Measurements from ENCODE around the gene HOXD4. TPM values are rescaled to one million over a fixed set of nuclear protein-coding genes. Genes with fewer than 3 reads are reported as not detected.

HOXD4 gene
- total RNA-seq, 2 donors from 2014 or later = 0.52 TPM; not detected in 1

GRCh38 chr2:176154576-176155252, 3.4 kb downstream of the HOXD4 start:
- H3K4me3 ChIP-seq = no peak overlapping the region

DNA sequence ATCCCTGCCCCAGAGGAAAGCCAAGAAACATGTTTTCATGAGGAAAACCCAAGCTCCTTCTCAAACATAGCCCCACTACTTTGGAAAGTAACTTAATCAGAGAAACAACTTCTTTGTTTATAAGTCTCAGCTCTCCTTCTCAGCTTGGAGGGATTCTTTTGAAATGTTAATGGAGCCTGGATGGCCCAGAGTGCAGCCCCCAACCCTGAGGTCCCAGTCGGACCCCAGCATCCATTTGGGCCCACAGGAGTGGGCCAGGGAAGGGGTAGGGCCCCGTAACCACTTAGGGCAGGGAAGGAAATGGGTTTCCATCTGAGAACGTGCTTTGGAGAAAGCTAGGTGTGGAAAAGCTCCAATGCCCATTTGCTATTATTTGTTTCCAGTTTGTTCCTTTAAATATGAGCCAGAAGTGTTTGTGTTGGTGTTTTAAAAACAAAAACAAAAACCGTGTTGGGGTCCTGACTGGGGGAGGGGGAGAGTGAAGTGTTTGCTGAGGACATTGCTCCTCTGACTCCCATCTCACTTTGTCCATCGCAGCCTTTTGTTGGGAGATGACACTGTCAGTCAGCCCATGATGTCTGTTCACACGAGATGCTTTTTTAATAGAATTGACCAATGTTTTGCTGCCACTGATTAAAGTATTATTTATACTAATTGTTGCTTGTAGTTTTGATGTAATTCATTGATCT, 4.2 kb downstream of the HOXD4 start:
- H3K27me3 ChIP-seq = peaks cover 54 to 56% of the 10 kb centered on the region in 2 donors
- TF ChIP-seq, protein P1, sequence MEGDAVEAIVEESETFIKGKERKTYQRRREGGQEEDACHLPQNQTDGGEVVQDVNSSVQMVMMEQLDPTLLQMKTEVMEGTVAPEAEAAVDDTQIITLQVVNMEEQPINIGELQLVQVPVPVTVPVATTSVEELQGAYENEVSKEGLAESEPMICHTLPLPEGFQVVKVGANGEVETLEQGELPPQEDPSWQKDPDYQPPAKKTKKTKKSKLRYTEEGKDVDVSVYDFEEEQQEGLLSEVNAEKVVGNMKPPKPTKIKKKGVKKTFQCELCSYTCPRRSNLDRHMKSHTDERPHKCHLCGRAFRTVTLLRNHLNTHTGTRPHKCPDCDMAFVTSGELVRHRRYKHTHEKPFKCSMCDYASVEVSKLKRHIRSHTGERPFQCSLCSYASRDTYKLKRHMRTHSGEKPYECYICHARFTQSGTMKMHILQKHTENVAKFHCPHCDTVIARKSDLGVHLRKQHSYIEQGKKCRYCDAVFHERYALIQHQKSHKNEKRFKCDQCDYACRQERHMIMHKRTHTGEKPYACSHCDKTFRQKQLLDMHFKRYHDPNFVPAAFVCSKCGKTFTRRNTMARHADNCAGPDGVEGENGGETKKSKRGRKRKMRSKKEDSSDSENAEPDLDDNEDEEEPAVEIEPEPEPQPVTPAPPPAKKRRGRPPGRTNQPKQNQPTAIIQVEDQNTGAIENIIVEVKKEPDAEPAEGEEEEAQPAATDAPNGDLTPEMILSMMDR (IDR thresholded peaks at IDR 0.05) = no peak
- H3K9me3 ChIP-seq = no peaks in the 10 kb centered on the region
- no peak overlapping the region for H3K27ac ChIP-seq
- no peak overlapping the region for H3K4me3 ChIP-seq
- no peak for DNase-seq (ENCODE audit: low spot score)
- H3K4me1 ChIP-seq = peaks cover 0 to 42% of the 10 kb centered on the region in 2 donors
- H3K36me3 ChIP-seq = no peaks in the 10 kb centered on the region

More at GRCh38 chr2:176154576-176155252, 3.4 kb downstream of the HOXD4 start:
- H3K4me1 ChIP-seq = peaks cover 0 to 34% of the 10 kb centered on the region in 2 donors
- TF ChIP-seq, protein P1 (IDR thresholded peaks at IDR 0.05) = no peak
- peaks cover 46 to 52% of the 10 kb centered on the region in 2 donors for H3K27me3 ChIP-seq
- DNase-seq (ENCODE audit: low spot score) = no peak
- no peaks in the 10 kb centered on the region for H3K36me3 ChIP-seq
- H3K27ac ChIP-seq = no peak overlapping the region
- H3K9me3 ChIP-seq = no peaks in the 10 kb centered on the region

GRCh38 chr2:176156301-176156806, 5.0 kb downstream of the HOXD4 start:
- no peaks in the 10 kb centered on the region for H3K36me3 ChIP-seq
- no peak overlapping the region for H3K4me3 ChIP-seq
- DNase-seq (ENCODE audit: low spot score) = no peak
- TF ChIP-seq, protein P1 (IDR thresholded peaks at IDR 0.05) = no peak
- no peaks in the 10 kb centered on the region for H3K9me3 ChIP-seq
- peaks cover 51 to 65% of the 10 kb centered on the region in 2 donors for H3K27me3 ChIP-seq
- no peak overlapping the region for H3K27ac ChIP-seq
- peaks cover 0 to 49% of the 10 kb centered on the region in 2 donors for H3K4me1 ChIP-seq

DNA sequence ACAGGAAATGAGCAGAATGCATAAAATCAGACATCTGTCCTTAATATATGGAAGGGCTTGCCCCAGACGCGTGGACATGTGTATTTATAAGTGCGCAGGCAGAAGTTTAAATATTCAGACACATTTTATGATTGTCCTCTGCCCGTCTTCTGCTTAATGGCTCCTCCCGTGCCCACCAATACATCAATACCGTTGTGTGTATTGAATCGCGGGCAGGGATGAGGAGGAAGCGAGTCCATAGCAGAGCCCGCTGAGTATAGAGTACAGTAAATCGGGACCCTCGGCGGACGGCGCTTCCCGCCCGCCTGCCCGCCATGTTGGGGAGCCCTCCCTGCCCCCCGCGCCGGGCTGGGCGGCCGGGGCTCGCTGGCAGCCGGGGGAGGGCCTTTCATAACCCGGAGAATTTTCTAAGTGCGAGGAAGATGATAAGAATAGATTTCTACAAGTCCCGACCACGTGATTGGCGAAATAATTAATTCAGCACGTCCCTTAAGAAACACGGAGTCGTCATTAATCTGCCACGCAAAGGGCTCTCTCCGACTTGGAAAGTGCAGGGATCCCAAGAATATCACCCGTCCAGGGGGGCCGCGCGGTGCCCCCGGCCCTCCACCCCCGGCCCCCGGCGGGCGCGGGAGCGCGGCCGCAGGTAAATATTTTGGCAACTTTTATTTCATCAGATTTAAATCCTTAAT, 5.6 kb downstream of the HOXD4 start, which contains the start of gene HOXD3:
Gene HOXD3 (plus strand): TSS at position 501 of the 692 bp plus-strand sequence. CDS start 11,808 bp downstream, outside the sequence.
- Histone ChIP-seq H3K4me3 (peak within 1 kb of the TSS in 1 of 2 donors; percentile 7), H3K27me3 (peaks cover 48 to 65% of the 10 kb centered on the region in 2 donors), H3K4me1 (peaks cover 0 to 47% of the 10 kb centered on the region in 2 donors), H3K9me3 (no peaks in the 10 kb centered on the region), H3K27ac (no peak within 1 kb of the TSS), H3K36me3 (no peaks in the 10 kb centered on the region)
- DNase-seq (ENCODE audit: low spot score) = no peak
- TF ChIP-seq, protein P1 (IDR thresholded peaks at IDR 0.05) = no peak

DNA sequence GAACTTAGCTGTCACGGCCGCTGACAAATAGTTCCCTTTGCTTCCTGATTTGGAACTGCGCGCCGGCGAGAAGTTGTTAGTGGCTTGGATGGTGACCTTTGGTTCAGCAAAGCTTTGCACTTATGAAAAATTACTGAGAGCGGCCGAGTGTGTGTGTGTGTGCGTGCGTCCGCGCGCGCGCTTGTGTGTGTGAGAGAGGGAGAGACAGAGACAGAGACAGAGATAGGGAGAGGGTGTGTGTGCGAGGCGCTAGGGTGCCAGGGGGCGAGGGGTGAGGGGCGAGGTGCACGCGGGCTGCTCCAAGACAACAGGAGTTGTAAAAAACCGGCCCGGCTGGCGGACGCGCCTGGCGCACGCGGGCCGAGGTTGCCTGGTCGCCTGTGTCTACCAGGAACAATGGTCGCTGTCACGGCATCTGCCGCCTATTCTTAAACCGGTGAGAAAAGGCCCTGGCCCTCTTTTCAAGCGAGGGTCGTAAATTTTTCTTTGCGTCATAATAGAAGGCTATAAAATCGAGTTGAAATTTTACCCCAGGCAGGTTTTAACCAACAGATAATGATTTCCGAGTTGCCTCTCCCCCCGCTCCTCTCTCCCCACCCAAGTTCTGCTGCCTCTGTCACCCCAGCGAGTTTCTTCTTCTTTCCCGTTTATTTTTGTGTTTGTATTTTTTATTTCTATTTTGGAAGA, 6.3 kb downstream of the HOXD4 start:
- no peak for DNase-seq (ENCODE audit: low spot score)
- H3K27me3 ChIP-seq = peaks cover 51 to 67% of the 10 kb centered on the region in 2 donors
- no peak overlapping the region for H3K27ac ChIP-seq
- H3K4me1 ChIP-seq = peaks cover 0 to 47% of the 10 kb centered on the region in 2 donors
- TF ChIP-seq, protein P1 (IDR thresholded peaks at IDR 0.05) = no peak
- no peaks in the 10 kb centered on the region for H3K36me3 ChIP-seq
- no peaks in the 10 kb centered on the region for H3K9me3 ChIP-seq
- H3K4me3 ChIP-seq = peak overlapping the region in 1 of 2 donors; percentile 7
